HEK293 (cell line): ENCODE results near the gene PRKACG.

Source experiments
- ZBTB10 ChIP-seq: fragments of 450-650 bp; formaldehyde crosslinking; IDR thresholded peaks from 2 replicates; pipeline ENCODE4 v1.5.1; 2016; ENCODE audit warnings: missing biosample characterization, missing genetic modification characterization
- ZNF391 ChIP-seq: fragments of 450-650 bp; formaldehyde crosslinking; IDR thresholded peaks from 2 replicates; pipeline ENCODE4 v1.5.1; 2016; ENCODE audit warnings: low read depth, missing biosample characterization, missing genetic modification characterization, borderline replicate concordance
- TF ChIP-seq, protein P1 (sequence below): fragments of 450-650 bp; formaldehyde crosslinking; IDR thresholded peaks from 2 replicates; pipeline ENCODE4 v1.5.1; 2016; ENCODE audit warnings: missing biosample characterization, missing genetic modification characterization

DNA sequence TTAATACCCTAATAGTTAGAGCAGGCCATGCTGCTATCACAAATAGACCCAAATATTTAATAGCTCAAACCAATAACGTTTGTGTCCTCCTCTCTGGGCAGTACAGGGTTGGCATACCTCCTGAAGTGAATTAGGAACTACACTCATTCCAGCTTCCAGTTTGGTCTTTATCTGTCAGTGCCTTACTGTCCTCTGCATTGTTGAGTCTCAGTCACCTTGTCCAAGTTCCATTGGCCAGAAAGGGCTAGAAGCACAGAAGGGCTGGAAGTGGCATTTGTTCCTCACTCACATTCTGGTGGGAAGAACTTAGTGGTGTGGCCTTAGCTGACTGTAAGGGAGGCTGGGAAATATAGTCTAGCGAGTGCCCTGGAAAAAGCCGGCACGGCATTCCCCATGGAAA is 32.8 kb upstream of the PRKACG start:
- TF ChIP-seq ZBTB10 (tag by site-specific recombination) (no peak), ZNF391 (tag by site-specific recombination) (no peak)
- TF ChIP-seq, protein P1, sequence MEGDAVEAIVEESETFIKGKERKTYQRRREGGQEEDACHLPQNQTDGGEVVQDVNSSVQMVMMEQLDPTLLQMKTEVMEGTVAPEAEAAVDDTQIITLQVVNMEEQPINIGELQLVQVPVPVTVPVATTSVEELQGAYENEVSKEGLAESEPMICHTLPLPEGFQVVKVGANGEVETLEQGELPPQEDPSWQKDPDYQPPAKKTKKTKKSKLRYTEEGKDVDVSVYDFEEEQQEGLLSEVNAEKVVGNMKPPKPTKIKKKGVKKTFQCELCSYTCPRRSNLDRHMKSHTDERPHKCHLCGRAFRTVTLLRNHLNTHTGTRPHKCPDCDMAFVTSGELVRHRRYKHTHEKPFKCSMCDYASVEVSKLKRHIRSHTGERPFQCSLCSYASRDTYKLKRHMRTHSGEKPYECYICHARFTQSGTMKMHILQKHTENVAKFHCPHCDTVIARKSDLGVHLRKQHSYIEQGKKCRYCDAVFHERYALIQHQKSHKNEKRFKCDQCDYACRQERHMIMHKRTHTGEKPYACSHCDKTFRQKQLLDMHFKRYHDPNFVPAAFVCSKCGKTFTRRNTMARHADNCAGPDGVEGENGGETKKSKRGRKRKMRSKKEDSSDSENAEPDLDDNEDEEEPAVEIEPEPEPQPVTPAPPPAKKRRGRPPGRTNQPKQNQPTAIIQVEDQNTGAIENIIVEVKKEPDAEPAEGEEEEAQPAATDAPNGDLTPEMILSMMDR: no peak
